AML-193 (cell line): ENCODE data around the gene NMT2.

Experiments
- DNase-seq, 2 experiments: peaks; one replicate each; lab custom pipeline; 2025; lab: John Stamatoyannopoulos, UW

The NMT2 gene

GRCh38 chr10:15092855-15093408 is 75.6 kb downstream of the NMT2 start:
- DNase-seq, result no peak

DNA sequence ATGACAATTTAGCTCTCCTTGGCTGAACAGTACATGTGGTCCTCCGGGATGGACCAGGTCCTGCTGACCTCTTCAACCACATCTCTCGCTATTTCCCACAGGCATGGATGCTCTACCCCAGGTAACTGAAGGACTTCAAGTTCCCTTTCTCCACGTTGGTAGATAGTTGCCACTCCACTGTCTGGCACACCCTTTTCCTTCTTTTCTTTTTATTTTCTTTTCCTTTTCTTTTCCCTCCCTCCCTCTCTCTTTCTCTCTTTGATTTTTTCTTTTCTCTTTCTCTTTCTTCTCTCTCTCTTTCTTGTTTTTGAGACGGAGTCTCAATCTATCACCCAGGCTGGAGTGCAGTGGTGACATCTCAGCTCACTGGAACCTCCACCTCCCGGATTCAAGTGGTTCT is 77.1 kb downstream of the NMT2 start:
- DNase-seq, result no peak

- DNase-seq, result peak; percentile 62 to 73
Observed at GRCh38 chr10:15088428-15089261, 79.8 kb downstream of the NMT2 start, which contains the start of gene ACBD7. Gene ACBD7 (minus strand): TSS chr10:15088776. CDS start chr10:15088728, 48 bp downstream.

DNA sequence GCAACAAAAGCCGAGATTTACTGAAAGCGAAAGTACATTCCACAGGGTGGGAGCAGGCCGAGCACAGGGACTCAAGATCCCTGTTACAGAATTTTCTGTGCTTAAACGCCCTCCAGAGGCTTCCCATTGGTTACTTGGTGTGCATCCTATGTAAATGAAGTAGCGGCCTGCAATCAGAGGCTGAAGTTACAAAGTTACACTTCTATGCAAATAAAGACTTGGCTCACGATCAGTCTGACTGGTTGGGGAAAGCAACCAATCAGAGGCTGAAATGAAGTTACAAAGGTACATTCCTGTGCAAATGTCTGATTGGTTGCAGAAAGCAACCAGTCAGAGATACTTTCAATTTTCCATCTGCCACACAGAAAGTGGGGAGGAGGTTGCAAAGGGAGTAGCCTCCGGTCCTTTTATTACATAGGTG is 84.0 kb downstream of the NMT2 start:
- DNase-seq, result no peak

GRCh38 chr10:15083674-15084501 is 84.6 kb downstream of the NMT2 start:
- no peak for DNase-seq

DNA sequence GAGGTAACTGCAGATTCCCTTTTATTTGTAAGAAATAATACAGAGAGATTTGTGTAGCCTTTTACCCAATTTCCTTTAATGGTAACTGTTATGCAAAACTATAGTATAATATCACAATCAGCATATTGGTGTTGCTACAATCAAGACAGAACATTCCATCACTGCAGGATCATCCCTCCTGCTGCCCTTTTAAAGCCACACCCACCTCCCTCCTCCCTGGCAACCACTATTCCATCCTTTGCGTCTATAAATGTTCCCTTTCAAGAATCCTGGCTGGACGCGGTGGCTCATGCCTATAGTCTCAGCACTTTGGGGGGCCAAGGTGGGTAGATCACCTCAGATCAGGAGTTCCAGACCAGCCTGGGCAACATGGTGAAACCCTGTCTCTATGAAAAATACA is 93.1 kb downstream of the NMT2 start:
- DNase-seq, result no peak

DNA sequence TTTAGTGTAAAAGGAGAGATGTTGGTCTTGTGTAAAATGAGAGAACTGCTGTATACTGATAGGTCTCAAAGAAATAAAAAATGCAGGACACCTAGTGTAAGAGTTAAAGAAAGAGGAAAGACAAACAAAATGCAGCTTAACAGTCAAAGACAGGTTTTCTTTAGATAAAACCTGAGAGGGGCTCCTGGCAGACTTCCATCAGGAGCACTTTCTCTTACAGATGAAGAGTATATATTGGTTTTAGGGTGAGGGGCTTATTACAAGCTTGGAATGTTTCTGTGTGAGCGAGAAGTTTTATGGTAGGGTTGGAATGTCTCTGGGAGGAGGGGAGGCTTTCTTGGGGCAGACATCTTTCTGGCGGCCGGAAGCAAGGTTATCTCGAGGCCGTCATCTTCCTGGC is 96.1 kb downstream of the NMT2 start:
- DNase-seq, result no peak

DNA sequence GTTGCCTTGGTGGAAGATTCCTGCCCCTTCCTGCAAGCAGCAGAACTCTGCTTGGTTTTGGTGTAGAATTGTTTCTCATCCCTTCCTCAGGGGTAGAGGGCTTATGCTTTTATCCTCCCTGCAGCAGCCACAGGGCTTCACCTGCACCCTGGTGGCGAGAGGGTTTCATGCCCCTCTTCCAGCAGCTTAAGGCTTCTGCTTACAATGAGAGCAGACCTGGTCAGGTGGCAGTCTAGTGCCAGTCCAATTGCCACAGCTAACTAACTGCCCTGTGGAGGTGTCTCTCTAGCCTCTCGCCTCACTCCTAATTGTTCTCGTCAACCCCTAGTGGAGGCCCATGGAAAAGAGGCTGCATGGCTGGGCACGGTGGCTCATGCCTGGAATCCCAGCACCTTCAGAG is 99.3 kb downstream of the NMT2 start:
- no peak for DNase-seq

DNA sequence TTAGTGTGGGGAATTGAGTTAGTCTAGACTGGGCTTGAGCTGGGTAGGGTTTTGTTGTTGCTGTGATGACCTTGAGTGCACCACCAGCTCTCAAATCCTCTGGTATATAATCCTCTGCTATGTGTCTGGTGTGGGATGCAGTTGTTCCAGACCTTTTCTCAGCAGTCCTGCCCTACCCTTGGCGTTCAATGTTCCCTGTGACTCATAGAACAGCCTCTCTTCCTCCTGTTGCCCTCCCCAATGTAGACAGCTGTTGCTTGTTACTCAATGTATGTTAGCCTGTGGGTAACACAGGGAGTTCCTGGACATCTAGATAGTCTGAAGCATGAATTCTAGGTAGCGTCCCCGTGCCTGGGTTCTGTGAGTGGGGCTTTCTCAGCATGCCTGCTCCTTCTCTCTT is 99.7 kb downstream of the NMT2 start:
- no peak for DNase-seq

- DNase-seq, result no peak
Observed at GRCh38 chr10:15067154-15067553, 101.3 kb downstream of the NMT2 start.

DNA sequence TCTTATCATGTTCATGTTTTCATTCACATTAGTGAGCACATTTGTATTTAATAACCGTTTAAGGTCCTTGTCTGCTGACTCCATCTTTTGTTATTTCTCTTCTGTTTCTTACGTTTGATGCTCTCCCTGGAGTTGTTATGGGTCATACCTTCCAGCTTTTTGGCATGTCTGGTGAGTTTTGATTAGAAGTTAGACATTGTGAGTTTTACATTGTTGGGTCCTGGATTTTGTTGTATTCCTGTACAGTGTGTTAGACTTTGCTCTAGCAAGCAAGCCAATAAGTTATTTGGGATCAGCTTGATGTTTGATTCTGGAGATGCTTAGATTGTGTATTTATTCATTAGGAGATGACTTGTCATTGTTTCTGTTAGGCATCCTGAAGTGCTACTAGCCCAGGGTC is 107.9 kb downstream of the NMT2 start:
- no peak for DNase-seq

- DNase-seq, result no peak
Observed at GRCh38 chr10:15059914-15060313, 108.6 kb downstream of the NMT2 start.

- no peak for DNase-seq
Observed at GRCh38 chr10:15058689-15059088, 109.8 kb downstream of the NMT2 start.
